ENCODE results near the gene USP24. TPM values are rescaled to one million over a fixed set of nuclear protein-coding genes. Genes with fewer than 3 reads are reported as not detected.

Gene USP24
- polyA plus RNA-seq, 1 donor from 2014 or later: 29.5 TPM

DNA sequence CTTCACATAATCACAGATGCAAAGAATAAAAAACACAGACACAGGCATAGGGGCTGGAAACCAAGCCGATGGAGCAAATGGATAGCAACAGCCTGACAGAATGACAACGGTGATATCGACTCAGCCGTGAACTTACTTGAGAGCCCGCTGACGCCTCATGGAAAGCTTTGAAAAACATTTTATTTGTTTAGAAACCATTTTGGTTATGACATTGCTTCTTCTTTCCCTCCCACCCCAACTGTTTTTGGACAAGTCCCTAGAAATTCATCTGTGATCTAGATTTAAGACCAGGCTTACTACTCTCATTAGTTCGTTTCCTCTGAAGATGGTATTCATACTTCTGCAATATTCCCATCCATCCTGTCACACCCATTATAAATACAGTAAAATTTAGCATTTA, 130.9 kb downstream of the USP24 start:
- H2AFZ ChIP-seq (ENCODE audit: low read depth, low read length): no peak overlapping the region
- H3K36me3 ChIP-seq (ENCODE audit: insufficient read depth, low read length): peaks cover 21% of the 10 kb centered on the region
- H3F3A ChIP-seq (ENCODE audit: insufficient read depth, low read length, poor library complexity, severe bottlenecking): no peaks in the 10 kb centered on the region
- TF ChIP-seq POLR2AphosphoS5 (IDR thresholded peaks at IDR 0.05) (no peak), EZH2 (IDR thresholded peaks at IDR 0.05; ENCODE audit: borderline replicate concordance, insufficient read depth, low read length, poor library complexity, severe bottlenecking) (no peak), EP300 (conservative IDR thresholded peaks at IDR 0.05; ENCODE audit: poor library complexity, severe bottlenecking) (no peak), RAD21 (conservative IDR thresholded peaks at IDR 0.05) (no peak)
- TF ChIP-seq, protein P1, sequence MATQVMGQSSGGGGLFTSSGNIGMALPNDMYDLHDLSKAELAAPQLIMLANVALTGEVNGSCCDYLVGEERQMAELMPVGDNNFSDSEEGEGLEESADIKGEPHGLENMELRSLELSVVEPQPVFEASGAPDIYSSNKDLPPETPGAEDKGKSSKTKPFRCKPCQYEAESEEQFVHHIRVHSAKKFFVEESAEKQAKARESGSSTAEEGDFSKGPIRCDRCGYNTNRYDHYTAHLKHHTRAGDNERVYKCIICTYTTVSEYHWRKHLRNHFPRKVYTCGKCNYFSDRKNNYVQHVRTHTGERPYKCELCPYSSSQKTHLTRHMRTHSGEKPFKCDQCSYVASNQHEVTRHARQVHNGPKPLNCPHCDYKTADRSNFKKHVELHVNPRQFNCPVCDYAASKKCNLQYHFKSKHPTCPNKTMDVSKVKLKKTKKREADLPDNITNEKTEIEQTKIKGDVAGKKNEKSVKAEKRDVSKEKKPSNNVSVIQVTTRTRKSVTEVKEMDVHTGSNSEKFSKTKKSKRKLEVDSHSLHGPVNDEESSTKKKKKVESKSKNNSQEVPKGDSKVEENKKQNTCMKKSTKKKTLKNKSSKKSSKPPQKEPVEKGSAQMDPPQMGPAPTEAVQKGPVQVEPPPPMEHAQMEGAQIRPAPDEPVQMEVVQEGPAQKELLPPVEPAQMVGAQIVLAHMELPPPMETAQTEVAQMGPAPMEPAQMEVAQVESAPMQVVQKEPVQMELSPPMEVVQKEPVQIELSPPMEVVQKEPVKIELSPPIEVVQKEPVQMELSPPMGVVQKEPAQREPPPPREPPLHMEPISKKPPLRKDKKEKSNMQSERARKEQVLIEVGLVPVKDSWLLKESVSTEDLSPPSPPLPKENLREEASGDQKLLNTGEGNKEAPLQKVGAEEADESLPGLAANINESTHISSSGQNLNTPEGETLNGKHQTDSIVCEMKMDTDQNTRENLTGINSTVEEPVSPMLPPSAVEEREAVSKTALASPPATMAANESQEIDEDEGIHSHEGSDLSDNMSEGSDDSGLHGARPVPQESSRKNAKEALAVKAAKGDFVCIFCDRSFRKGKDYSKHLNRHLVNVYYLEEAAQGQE (IDR thresholded peaks at IDR 0.05; ENCODE audit: borderline replicate concordance): no peak
- H4K20me1 ChIP-seq (ENCODE audit: insufficient read depth): no peaks in the 10 kb centered on the region
- no peak overlapping the region for H3K4me2 ChIP-seq (ENCODE audit: low read length)
- no peak overlapping the region for H3K4me3 ChIP-seq (ENCODE audit: low read length)
- H3K9me2 ChIP-seq (ENCODE audit: insufficient read depth, low read length): no peaks in the 10 kb centered on the region
- H3K27me3 ChIP-seq (ENCODE audit: insufficient read depth, low read depth, low read length): no peaks in the 10 kb centered on the region
- H3K27ac ChIP-seq (ENCODE audit: low read length): no peak overlapping the region
- H3K9ac ChIP-seq (ENCODE audit: low read length): no peak overlapping the region
- H3K9me3 ChIP-seq (ENCODE audit: low read length): no peaks in the 10 kb centered on the region
- no peaks in the 10 kb centered on the region for H3K79me2 ChIP-seq (replicated peaks; ENCODE audit: insufficient read depth, low read length)

DNA sequence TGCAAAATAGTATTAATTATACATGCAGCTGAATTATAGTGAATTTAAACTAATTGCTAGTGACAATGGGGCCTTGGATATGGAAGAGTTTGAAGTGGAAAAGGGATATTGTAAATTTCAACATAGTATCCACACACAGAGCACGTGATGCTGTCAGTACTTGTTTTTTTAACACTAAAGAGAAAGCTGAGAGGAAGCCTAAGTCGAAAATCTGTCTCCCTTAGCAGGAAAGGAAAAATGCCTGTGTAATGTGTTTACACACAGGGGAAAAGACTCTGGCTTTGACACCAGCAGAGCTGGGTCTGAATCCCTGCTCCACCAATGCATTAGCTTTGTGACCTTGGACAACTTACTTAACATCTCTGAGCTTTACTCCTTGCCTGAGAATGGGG, 133.3 kb downstream of the USP24 start:
- H3K4me2 ChIP-seq (ENCODE audit: low read length): no peak overlapping the region
- H3K79me2 ChIP-seq (replicated peaks; ENCODE audit: insufficient read depth, low read length): no peaks in the 10 kb centered on the region
- H2AFZ ChIP-seq (ENCODE audit: low read depth, low read length): no peak overlapping the region
- TF ChIP-seq RAD21 (conservative IDR thresholded peaks at IDR 0.05): no peak
- no peak for TF ChIP-seq EZH2 (IDR thresholded peaks at IDR 0.05; ENCODE audit: borderline replicate concordance, insufficient read depth, low read length, poor library complexity, severe bottlenecking)
- TF ChIP-seq, protein P1 (IDR thresholded peaks at IDR 0.05; ENCODE audit: borderline replicate concordance): no peak
- TF ChIP-seq SMC3 (conservative IDR thresholded peaks at IDR 0.05; ENCODE audit: poor library complexity): no peak
- no peak for TF ChIP-seq POLR2AphosphoS5 (IDR thresholded peaks at IDR 0.05)
- no peak for TF ChIP-seq EP300 (conservative IDR thresholded peaks at IDR 0.05; ENCODE audit: poor library complexity, severe bottlenecking)
- TF ChIP-seq MXI1 (conservative IDR thresholded peaks at IDR 0.05; ENCODE audit: poor library complexity, severe bottlenecking): no peak
- TF ChIP-seq, protein P2, sequence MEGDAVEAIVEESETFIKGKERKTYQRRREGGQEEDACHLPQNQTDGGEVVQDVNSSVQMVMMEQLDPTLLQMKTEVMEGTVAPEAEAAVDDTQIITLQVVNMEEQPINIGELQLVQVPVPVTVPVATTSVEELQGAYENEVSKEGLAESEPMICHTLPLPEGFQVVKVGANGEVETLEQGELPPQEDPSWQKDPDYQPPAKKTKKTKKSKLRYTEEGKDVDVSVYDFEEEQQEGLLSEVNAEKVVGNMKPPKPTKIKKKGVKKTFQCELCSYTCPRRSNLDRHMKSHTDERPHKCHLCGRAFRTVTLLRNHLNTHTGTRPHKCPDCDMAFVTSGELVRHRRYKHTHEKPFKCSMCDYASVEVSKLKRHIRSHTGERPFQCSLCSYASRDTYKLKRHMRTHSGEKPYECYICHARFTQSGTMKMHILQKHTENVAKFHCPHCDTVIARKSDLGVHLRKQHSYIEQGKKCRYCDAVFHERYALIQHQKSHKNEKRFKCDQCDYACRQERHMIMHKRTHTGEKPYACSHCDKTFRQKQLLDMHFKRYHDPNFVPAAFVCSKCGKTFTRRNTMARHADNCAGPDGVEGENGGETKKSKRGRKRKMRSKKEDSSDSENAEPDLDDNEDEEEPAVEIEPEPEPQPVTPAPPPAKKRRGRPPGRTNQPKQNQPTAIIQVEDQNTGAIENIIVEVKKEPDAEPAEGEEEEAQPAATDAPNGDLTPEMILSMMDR (IDR thresholded peaks at IDR 0.05; ENCODE audit: poor library complexity, severe bottlenecking): no peak
- no peak for TF ChIP-seq TAF1 (IDR thresholded peaks at IDR 0.05; ENCODE audit: low read depth)
- no peaks in the 10 kb centered on the region for H3K27me3 ChIP-seq (ENCODE audit: insufficient read depth, low read depth, low read length)
- H3F3A ChIP-seq (ENCODE audit: insufficient read depth, low read length, poor library complexity, severe bottlenecking): no peaks in the 10 kb centered on the region
- no peak overlapping the region for H3K9ac ChIP-seq (ENCODE audit: low read length)
- no peaks in the 10 kb centered on the region for H4K20me1 ChIP-seq (ENCODE audit: insufficient read depth)
- H3K9me2 ChIP-seq (ENCODE audit: insufficient read depth, low read length): no peaks in the 10 kb centered on the region
- no peak overlapping the region for H3K27ac ChIP-seq (ENCODE audit: low read length)
- H3K4me3 ChIP-seq (ENCODE audit: low read length): no peak overlapping the region
- no peaks in the 10 kb centered on the region for H3K9me3 ChIP-seq (ENCODE audit: low read length)
- H3K36me3 ChIP-seq (ENCODE audit: insufficient read depth, low read length): peaks cover 23% of the 10 kb centered on the region

Measured in neural cell (in vitro differentiated cells).